Vagina (tissue), 2 donors: Measurements from ENCODE around the gene UNC93A. TPM values are rescaled to one million over a fixed set of nuclear protein-coding genes. Genes with fewer than 3 reads are reported as not detected.
"Not testable (repeated sequence)": the region's sequence is repeated elsewhere in the genome, so short reads cannot be mapped to it uniquely, and the experiment has no call there.

Source experiments
- DNase-seq, 2 donors: peaks; one replicate each; pipeline ENCODE4 v3.0.0-alpha.2; 2017; ENCODE audit errors: extremely low spot score in 2 of 2
- H3K27ac ChIP-seq: fragments of 200-600 bp; sonication (generic); one replicate; pipeline ENCODE4 v1.5.1; 2019
- H3K27me3 ChIP-seq: fragments of 200-600 bp; sonication (generic); one replicate; pipeline ENCODE4 v1.5.1; 2019
- H3K36me3 ChIP-seq, 2 donors: fragments of 200-600 bp; sonication (generic); one replicate each; pipeline ENCODE4 v1.5.1; 2017 to 2019
- H3K4me1 ChIP-seq: fragments of 200-600 bp; sonication (generic); one replicate; pipeline ENCODE4 v1.5.1; 2019
- H3K4me3 ChIP-seq, 2 donors: fragments of 200-600 bp; sonication (generic); 1 replicate in 1 of 2; 2 replicates in 1 of 2; pipeline ENCODE4 v1.5.1; 2016 to 2019
- H3K9me3 ChIP-seq: fragments of 200-600 bp; sonication (generic); one replicate; pipeline ENCODE4 v1.5.1; 2019
- POLR2A ChIP-seq, 2 donors: fragments of 450-650 bp; IDR thresholded peaks; one replicate each; pipeline ENCODE4 v1.6.1; 2017; ENCODE audit warnings: antibody characterized with exemption in 2 of 2, mild to moderate bottlenecking in 2 of 2, moderate library complexity in 2 of 2
- POLR2AphosphoS5 ChIP-seq, 2 donors: sonication (generic); formaldehyde crosslinking; IDR thresholded peaks; one replicate each; pipeline ENCODE4 v1.9.0; 2017; ENCODE audit warnings: antibody characterized with exemption in 2 of 2, mild to moderate bottlenecking in 2 of 2, low read depth in 1 of 2; ENCODE audit not compliant: insufficient read depth in 1 of 2
- intact Hi-C: fragments of 100-400 bp; cut with DNase I; formaldehyde crosslinking; loops from one replicate; pipeline ENCODE4 v1.15.1; 2023
- total RNA-seq: library from RNA; depleted of rRNA; stranded (reverse); fragments of >200 nt; gene quantifications from one replicate; pipeline ENCODE4 v1.2.3, GENCODE V29; 2016
- TF ChIP-seq, protein P1 (sequence below), 3 experiments: fragments of 450-650 bp in 2 of 3; fragments of 200-600 bp in 1 of 3; sonication (generic) in 1 of 3; IDR thresholded peaks; one replicate each; pipeline ENCODE4 v1.5.1; 2017 to 2019; ENCODE audit warnings: antibody characterized with exemption in 3 of 3, mild to moderate bottlenecking in 2 of 3, moderate library complexity in 2 of 3

The UNC93A gene
- 2.0 TPM for total RNA-seq

DNA sequence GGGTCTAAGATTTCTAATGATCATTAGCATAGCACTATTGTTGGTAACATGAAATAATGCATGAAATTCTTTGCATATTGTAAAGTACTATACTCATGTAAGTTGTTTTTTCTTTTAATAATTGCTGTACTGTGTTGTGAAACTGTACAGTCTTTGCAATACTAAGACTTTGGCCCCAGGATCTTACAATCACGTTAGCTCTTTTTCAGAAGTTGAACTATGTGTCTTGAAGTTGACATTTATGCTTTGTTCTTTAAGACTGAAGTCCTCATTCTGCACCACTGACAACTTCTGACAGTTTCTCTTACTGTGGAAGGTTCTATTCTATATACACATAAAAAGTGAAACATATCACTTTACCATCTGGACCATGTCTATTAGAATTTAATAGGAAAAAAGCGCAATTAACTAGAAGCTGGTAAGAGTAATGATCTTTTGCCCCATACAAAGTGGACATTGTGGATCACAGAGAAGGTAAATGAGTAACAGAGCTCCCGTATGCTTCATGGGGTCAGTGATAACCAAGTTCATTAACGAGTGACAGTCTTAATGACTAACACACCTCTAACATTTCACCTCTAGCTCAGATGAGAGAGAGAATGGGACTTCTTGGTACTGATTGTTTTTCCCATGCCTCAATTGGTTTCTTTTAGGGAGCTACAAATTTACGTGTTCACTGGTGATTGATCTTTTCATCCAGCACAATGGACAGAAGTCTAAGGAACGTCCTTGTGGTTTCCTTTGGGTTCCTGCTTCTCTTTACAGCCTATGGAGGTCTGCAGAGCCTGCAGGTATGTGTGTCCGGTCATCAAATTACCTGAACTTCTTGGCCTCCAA lies at the start of gene UNC93A:
TSS of gene UNC93A (plus strand) at position 530 of the 837 bp plus-strand sequence. CDS start at position 705, 175 bp downstream.
- no peak for DNase-seq
- H3K4me3 ChIP-seq: no peak within 1 kb of the TSS
- no peaks in the 10 kb centered on the region for H3K4me1 ChIP-seq
- no peaks in the 10 kb centered on the region for H3K9me3 ChIP-seq
- no peak within 1 kb of the TSS for H3K27ac ChIP-seq
- TF ChIP-seq, protein P1, sequence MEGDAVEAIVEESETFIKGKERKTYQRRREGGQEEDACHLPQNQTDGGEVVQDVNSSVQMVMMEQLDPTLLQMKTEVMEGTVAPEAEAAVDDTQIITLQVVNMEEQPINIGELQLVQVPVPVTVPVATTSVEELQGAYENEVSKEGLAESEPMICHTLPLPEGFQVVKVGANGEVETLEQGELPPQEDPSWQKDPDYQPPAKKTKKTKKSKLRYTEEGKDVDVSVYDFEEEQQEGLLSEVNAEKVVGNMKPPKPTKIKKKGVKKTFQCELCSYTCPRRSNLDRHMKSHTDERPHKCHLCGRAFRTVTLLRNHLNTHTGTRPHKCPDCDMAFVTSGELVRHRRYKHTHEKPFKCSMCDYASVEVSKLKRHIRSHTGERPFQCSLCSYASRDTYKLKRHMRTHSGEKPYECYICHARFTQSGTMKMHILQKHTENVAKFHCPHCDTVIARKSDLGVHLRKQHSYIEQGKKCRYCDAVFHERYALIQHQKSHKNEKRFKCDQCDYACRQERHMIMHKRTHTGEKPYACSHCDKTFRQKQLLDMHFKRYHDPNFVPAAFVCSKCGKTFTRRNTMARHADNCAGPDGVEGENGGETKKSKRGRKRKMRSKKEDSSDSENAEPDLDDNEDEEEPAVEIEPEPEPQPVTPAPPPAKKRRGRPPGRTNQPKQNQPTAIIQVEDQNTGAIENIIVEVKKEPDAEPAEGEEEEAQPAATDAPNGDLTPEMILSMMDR (IDR thresholded peaks at IDR 0.05): no peak
- TF ChIP-seq POLR2A (IDR thresholded peaks at IDR 0.05): no peak
- TF ChIP-seq POLR2AphosphoS5 (IDR thresholded peaks at IDR 0.05; ENCODE audit: insufficient read depth in 1 of 2, low read depth in 1 of 2): no peak
- no peaks in the 10 kb centered on the region for H3K27me3 ChIP-seq
- H3K36me3 ChIP-seq: no peaks in the 10 kb centered on the region
- intact Hi-C loops: no loop called here

DNA sequence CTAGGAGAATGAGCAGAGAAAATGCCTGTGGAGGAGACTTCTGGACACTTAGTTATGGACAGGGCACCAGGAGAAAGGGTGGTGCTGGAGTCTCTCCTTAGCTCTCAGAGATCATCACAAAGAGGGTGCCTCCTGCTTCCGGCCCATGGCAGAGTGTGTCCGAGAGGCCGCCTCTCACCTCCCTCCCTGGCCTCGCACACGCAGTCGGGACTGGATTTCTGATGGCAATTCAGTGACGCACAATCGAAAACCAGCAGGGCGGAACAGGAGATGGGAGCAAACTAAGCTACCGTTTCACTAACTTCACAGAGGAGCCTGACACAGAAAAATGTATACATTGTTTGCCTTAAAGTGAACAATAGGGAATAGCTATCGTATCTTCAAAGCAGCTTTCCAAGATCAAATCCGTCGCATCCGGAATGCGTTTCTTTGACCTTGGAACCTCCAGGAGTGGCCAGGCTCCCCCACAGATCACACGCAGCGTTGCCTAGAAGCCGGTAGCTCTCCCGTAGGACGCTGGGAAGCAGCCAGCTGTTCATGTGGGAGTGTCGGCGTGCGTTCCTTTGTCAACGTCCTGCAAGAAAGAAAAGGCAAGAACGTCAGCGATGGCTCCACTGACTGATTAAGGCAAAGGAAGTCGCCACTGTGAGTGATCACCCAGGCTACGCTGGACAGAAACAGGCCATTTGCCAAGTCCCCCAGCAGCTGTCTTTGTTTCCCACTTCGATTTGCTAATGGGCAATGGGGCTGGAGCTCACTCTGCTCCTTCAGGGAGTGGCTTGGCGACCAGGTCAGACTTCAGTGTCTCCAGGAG lies 49.6 kb upstream of the UNC93A start:
- intact Hi-C loops, H3K4me1 ChIP-seq, H3K36me3 ChIP-seq, DNase-seq, H3K9me3 ChIP-seq, H3K27me3 ChIP-seq, H3K4me3 ChIP-seq, H3K27ac ChIP-seq: not testable (repeated sequence)

DNA sequence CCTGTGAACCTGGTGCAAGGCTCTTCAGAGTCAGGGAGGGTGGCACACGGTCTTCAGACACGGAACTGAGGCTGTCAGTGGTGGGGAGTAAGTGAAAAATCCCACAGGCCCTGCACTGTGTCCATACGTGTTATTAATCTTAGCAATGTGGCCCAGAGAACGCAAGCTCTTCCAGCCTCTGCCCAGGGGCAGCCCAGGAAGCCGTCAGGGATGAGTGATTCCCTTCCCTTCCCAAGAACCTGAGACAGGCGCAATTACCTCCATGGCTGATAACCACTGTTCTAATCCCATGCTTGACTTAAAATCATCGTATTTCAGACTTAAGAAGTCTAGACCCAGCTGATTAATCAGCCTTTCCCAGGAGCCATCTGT lies 49.0 kb upstream of the UNC93A start:
- DNase-seq, H3K27me3 ChIP-seq, intact Hi-C loops, H3K4me3 ChIP-seq, H3K9me3 ChIP-seq, H3K27ac ChIP-seq, H3K4me1 ChIP-seq, H3K36me3 ChIP-seq: not testable (repeated sequence)

DNA sequence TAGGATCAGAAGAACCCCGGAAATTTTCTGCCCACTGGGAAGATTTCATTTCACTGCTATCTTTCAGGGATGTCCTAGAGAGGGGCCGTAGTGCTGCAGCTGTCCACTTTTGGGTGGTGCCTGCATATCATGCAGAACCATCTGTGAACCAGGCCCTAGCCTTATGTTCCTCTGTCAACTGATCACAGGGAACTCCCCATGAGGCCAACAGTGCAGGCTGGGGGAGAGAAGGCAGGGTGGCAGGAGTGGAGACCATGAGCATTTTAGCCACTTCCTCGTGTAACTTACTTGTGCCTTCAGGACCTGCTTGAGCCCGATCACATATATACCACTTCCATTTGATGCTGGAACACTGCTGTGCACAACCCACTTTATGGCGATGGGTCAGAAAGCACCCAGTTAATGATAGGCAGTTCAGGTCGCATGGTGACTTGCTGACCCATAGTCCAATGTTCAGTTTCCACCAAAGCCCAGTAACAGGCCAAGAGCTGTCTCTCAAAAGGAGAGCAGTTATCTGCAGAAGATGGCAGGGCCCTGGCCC lies 48.5 kb upstream of the UNC93A start:
- intact Hi-C loops, H3K4me1 ChIP-seq, DNase-seq, H3K27me3 ChIP-seq, H3K36me3 ChIP-seq, H3K27ac ChIP-seq, H3K9me3 ChIP-seq, H3K4me3 ChIP-seq: not testable (repeated sequence)

DNA sequence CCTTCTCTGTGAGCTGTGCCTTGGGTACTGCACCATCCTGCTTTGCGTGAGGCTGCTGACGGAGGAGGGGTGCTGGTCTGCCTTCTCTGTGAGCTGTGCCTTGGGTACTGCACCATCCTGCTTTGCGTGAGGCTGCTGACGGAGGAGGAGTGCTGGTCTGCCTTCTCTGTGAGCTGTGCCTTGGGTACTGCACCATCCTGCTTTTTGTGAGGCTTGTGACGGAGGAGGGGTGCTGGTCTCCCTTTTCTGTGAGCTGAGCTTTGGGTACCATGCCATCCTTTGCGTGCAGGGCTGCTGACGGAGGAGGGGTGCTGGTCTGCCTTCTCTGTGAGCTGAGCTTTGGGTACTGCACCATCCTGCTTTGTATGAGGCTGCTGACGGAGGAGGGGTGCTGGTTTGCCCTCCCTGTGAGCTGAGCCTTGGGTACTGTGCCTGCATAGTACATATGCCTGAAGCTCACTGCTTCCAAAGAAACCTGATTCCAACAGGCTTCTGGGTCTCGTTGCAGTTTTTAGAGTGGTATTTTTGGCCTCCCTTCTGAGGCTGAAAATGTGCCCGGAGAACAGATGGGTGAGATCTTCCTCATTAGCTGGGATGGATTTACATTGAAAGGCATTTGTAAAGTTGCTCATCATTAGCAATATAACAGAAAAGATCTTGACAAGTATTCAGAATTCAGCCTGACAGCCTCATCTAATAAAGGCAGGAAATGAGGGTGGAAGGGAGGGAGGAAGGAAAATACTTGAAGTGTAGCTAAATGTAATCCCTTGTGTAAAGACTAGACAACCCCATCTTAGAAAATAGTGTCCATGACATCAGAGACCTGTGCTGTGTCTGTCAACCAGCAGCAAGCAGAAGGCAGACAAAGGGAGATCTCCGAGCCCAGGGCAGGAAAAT lies 46.8 kb upstream of the UNC93A start:
- intact Hi-C loops: no loop called here

More for the DNA sequence above, 46.8 kb upstream of the UNC93A start:
- TF ChIP-seq, protein P1 (IDR thresholded peaks at IDR 0.05): no peak
- no peak for TF ChIP-seq POLR2A (IDR thresholded peaks at IDR 0.05)
- TF ChIP-seq POLR2AphosphoS5 (IDR thresholded peaks at IDR 0.05; ENCODE audit: insufficient read depth in 1 of 2, low read depth in 1 of 2): no peak
- no peaks in the 10 kb centered on the region for H3K9me3 ChIP-seq
- no peak overlapping the region for H3K4me3 ChIP-seq
- H3K27ac ChIP-seq: no peak overlapping the region
- H3K36me3 ChIP-seq: no peaks in the 10 kb centered on the region
- no peaks in the 10 kb centered on the region for H3K4me1 ChIP-seq
- DNase-seq: no peak
- no peaks in the 10 kb centered on the region for H3K27me3 ChIP-seq
